T-helper 1 cell treated with Interleukin-12 subunit alpha and Interleukin-12 subunit beta and Interleukin-4 antibody, amounts not matched to agents 30 ng/mL and 1 ng/mL, for 36 hours (primary cell): ENCODE measurements around the gene DNAJC25. TPM values are rescaled to one million over a fixed set of nuclear protein-coding genes. Genes with fewer than 3 reads are reported as not detected.

Experiments used
- intact Hi-C: fragments of 100-400 bp; cut with micrococcal nuclease; formaldehyde crosslinking; loops from one replicate; pipeline ENCODE4 v1.15.1; 2024
- total RNA-seq: library from RNA; stranded (reverse); gene quantifications from 2 replicates; pipeline ENCODE4 v1.2.3, GENCODE V29; 2022

The DNAJC25 gene
- total RNA-seq, 1 donor from 2014 or later, result 5.8 TPM

- intact Hi-C loops, result no loop called here
Measured at GRCh38 chr9:111627260-111627963, 3.7 kb upstream of the DNAJC25 start.

DNA sequence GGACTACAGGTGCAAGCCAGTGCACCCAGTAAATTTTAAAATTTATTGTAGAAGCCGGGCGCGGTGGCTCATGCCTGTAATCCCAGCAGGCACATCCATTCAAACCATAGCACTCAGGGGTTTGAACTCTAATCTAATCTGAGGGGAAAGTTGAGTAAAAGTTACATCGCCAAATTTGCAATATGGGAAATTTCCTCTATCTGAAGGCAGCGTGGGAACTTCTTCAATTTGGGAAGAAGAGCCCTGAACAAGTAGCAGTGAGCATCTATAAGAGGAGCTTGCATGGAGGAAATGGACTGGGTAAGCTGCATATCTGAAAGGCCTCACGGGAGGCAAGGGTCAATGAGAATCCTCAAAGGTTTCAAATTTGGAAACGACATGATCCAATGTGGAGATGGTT, 2.7 kb upstream of the DNAJC25 start:
- intact Hi-C loops, result no loop called here

DNA sequence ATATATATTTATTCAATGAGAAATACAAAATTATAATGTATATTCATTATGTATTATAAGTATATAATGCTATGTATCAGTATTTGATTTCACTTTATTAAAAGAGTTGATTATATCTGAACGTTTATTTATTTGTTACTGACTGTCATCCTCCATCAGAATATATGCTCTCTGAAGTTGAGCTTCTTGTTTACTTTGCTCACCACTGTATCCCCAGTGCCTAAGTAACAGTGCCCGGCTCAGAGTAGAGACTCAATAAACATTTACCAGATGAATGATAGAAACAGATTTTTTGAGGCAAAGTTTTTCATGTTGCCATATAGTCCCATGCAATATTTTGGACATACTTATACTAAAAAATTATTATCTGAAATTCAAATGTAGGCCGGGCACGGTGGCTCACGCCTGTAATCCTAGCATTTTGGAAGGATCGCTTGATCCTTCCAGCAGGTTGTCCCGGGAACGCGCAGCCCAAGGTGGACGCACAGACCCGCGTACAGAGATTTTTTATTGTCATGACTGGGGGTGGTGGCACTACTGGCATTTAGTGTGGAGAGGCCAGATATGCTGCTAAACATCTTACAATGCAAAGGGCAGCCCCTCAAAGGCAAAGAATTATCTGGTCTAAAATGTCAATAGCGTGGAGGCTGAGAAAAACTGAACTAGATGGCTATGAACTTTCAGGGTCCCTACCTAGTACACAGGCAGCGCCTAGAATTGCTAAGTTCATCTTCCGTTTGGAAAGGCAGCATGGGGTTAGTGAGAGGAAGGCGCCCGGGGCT, 761 bp upstream of the DNAJC25 start:
- intact Hi-C loops, result loop anchor here (2.0 to 10.0 kb wide), 5 partner anchors 266 to 1592 kb away; partner anchors contain the start of genes FKBP15, SLC31A1, SLC31A2 and TXN

GRCh38 chr9:111630964-111631213, 245 bp upstream of the DNAJC25 start:
- intact Hi-C loops, result loop anchor here (1.0 to 10.0 kb wide), 15 partner anchors 31 to 1644 kb away; partner anchors contain the start of genes CDC26, ECPAS, FKBP15 and PRPF4

GRCh38 chr9:111632060-111632459, 926 bp downstream of the DNAJC25 start:
- intact Hi-C loops, result loop anchor here (5.0 to 10.0 kb wide), 3 partner anchors 1487 to 1590 kb away; partner anchors contain the start of genes FKBP15, SLC31A1 and SLC31A2

GRCh38 chr9:111632695-111633388, 1.7 kb downstream of the DNAJC25 start:
- intact Hi-C loops, result loop anchor here (5.0 to 10.0 kb wide), 3 partner anchors 1488 to 1589 kb away; partner anchors contain the start of genes FKBP15, SLC31A1 and SLC31A2

- intact Hi-C loops, result loop anchor here (5.0 to 10.0 kb wide), 3 partner anchors 1489 to 1589 kb away; partner anchors contain the start of genes FKBP15, SLC31A1 and SLC31A2
Measured at GRCh38 chr9:111633389-111633736, 2.2 kb downstream of the DNAJC25 start.

DNA sequence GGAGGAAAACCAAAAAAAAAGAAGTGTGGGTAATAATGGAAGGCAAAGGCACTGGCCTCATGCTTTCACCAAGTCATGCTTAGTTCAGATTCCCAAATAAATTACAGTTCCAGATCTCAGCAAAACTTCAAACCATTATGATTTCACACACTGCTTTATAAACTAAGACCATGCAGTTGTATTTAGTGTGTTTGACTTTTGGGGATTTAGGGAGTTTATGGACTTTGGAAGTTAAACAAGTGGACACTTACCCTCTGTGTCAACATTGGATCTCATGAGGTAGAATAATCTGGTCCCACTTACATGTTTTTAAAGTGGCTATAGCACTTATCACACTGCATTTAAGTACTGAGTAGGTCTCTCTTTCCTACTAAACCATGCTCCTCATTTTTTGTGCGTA, 3.7 kb downstream of the DNAJC25 start:
- intact Hi-C loops, result loop anchor here (5.0 to 10.0 kb wide), 3 partner anchors 1490 to 1587 kb away; partner anchors contain the start of genes FKBP15, SLC31A1 and SLC31A2

- intact Hi-C loops, result loop anchor here (10.0 kb wide), 1 partner anchor 1493 kb away; no protein-coding TSS in a partner anchor
Measured at GRCh38 chr9:111637421-111637950, 6.4 kb downstream of the DNAJC25 start.

DNA sequence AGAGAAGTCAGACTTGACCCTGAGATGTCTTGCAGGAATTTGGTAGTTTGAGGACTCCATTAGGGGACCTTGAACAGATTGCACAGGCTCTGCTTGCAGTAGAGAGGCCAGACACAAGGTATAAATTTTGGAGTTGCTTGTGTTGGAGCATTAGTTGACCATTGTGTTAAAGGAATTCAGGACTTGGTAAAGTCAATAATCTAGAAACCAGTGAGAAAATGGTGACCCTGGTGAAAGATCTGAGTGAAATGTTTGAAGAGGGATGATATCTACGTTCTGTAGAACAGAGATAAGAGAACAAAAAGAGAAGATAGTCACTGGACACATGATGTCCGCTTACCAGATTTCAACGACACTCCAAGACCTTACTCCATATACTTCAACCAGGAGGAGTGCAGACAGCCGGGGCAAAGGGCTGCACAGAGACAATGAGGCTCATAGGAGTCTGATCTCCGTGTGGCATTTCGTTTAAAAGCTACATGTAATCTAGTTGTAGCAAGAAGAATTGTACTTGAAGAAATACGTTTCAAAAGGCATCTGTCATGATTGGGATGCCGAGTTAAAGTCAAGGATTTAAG, 13.2 kb downstream of the DNAJC25 start:
- intact Hi-C loops, result no loop called here

DNA sequence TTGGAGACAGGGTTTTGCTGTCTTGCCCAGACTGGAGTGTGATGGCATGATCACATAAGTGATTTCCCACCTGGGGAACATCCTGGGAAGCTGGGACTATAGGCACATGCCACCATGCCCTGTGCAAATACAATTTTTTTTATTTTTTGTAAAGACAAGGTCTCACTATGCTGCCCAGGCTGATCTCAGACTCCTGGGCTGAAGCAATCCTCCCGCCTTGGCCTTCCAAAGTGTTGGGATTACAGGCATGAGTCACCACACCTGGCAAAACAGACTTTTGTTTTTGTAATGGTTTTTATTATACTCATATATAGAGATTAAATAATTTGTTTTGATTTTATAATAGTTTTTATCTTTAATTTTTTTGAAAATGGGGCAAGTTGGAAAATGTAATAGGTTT, 14.7 kb downstream of the DNAJC25 start:
- intact Hi-C loops, result no loop called here

GRCh38 chr9:111646417-111646816, 15.3 kb downstream of the DNAJC25 start:
- intact Hi-C loops, result no loop called here

GRCh38 chr9:111648066-111648465, 16.9 kb downstream of the DNAJC25 start:
- intact Hi-C loops, result no loop called here

- intact Hi-C loops, result no loop called here
Measured at GRCh38 chr9:111649016-111649415, 17.9 kb downstream of the DNAJC25 start.

GRCh38 chr9:111657051-111657450, 25.9 kb downstream of the DNAJC25 start:
- intact Hi-C loops, result no loop called here

DNA sequence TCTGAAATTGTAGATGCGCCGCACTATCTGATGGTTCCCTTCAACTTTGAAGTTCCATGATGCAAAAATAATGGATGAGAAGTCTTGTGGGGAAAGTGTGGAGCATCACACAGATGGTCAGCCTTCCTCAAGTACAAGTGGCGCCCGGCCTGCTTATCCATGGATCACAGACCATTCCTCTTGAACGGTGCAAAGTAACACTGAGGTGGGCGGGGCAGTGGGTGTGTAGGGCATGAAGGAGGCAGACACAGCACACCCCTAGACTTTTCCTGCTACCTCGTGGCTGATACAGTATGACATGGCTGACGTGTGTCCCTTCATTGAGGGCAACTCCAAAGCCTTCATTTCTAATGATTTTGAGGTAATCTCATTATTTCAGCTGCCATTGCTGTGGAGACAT, 27.8 kb downstream of the DNAJC25 start:
- intact Hi-C loops, result no loop called here

DNA sequence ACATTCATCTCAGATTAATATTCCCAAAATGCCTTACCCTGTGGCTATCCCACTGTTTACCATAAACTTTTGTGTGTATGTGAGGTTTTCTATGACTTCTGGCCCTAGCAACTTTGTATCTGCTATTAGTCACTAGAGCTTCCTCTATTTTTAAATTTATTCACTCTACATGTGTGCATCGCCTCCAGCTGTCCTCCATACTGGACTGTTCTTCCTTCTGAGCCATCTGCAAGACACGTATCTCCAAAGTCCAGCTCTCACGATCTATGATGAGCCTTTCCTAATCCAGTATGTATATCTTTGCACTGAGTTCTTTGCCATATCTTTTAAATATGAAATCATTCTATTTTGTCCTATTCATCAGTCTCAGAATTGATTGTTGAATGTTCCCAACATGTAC, 28.6 kb downstream of the DNAJC25 start:
- intact Hi-C loops, result loop anchor here (2.0 to 10.0 kb wide), 6 partner anchors 237 to 1615 kb away; partner anchors contain the start of genes CDC26, PRPF4, SNX30 and TXN

DNA sequence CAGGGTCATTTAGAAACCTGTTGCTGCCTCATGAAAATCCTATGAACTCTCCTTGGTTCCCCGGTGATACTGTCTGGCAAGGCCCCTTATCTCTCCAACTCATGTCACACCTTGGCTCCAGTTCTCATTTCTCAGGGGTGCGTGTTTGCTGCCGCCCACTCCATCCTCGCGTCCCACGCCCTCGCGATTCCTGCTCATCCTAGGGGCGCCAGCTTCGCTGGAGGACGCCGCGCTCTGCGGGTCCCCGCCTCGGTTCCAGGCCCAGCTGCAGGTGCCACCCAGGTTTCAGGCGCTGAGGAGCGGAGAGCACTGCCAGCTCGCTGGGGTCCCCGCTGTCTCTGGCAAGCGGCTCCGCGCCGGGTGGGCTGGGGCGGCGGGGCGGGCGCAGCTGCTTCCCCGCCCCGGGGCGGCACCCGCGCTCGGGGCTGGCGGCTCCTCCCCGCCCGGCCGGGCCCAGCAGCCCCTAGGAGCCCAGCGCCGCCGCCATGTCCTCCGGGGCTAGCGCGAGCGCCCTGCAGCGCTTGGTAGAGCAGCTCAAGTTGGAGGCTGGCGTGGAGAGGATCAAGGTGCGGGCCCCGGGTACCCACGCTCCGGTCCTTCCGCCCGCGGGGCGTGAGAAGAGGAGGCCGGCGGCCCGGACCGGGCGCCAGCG, 30.1 kb downstream of the DNAJC25 start, which contains the start of gene GNG10:
Gene GNG10, plus strand, starts transcription at position 456 of the 652 bp plus-strand sequence. Its CDS starts 30 bp downstream, at position 486.
- intact Hi-C loops, result loop anchor here (1.0 to 10.0 kb wide), 9 partner anchors 236 to 1614 kb away; partner anchors contain the start of genes CDC26, HSDL2, INIP and PRPF4

GRCh38 chr9:111661802-111662521, 30.8 kb downstream of the DNAJC25 start:
- intact Hi-C loops, result loop anchor here (1.0 to 10.0 kb wide), 15 partner anchors 31 to 1613 kb away; partner anchors contain the start of genes CDC26, DNAJC25, HSDL2 and INIP
